ENCODE data around the gene FNDC5. TPM values are rescaled to one million over a fixed set of nuclear protein-coding genes. Genes with fewer than 3 reads are reported as not detected.

Gene FNDC5
- total RNA-seq, 1 experiment from 2014 or later, result 0.84 TPM

- no peak for DNase-seq (ENCODE audit: low read depth in 1 of 2, low spot score in 2 of 2)
- Histone ChIP-seq H3K27ac (no peak overlapping the region), H3K9me3 (replicated peaks) (no peaks in the 10 kb centered on the region), H3K27me3 (replicated peaks) (peaks cover 28% of the 10 kb centered on the region), H3K36me3 (no peaks in the 10 kb centered on the region), H3K4me1 (replicated peaks) (peaks cover 11% of the 10 kb centered on the region), H3K4me3 (no peak overlapping the region)
These were observed 14.0 kb upstream of the FNDC5 start for GRCh38 chr1:32884726-32885125.

GRCh38 chr1:32884032-32884372, 13.3 kb upstream of the FNDC5 start:
- H3K27me3 ChIP-seq (replicated peaks), result peaks cover 28% of the 10 kb centered on the region
- H3K4me1 ChIP-seq (replicated peaks), result peaks cover 11% of the 10 kb centered on the region
- DNase-seq (ENCODE audit: low read depth in 1 of 2, low spot score in 2 of 2), result no peak

GRCh38 chr1:32883338-32884031, 12.8 kb upstream of the FNDC5 start:
- Histone ChIP-seq H3K27me3 (replicated peaks) (peaks cover 28% of the 10 kb centered on the region), H3K9me3 (replicated peaks) (no peaks in the 10 kb centered on the region)

More at GRCh38 chr1:32884032-32884372, 13.3 kb upstream of the FNDC5 start:
- Histone ChIP-seq H3K9me3 (replicated peaks) (no peaks in the 10 kb centered on the region), H3K4me3 (no peak overlapping the region), H3K27ac (no peak overlapping the region), H3K36me3 (no peaks in the 10 kb centered on the region)

GRCh38 chr1:32881871-32882850, 11.4 kb upstream of the FNDC5 start:
- DNase-seq (ENCODE audit: low read depth in 1 of 2, low spot score in 2 of 2), result no peak
- Histone ChIP-seq H3K36me3 (no peaks in the 10 kb centered on the region), H3K9me3 (replicated peaks) (no peaks in the 10 kb centered on the region), H3K4me1 (replicated peaks) (peaks cover 11% of the 10 kb centered on the region), H3K27ac (no peak overlapping the region), H3K27me3 (replicated peaks) (peaks cover 27% of the 10 kb centered on the region), H3K4me3 (no peak overlapping the region)

More at GRCh38 chr1:32883338-32884031, 12.8 kb upstream of the FNDC5 start:
- DNase-seq (ENCODE audit: low read depth in 1 of 2, low spot score in 2 of 2), result no peak
- Histone ChIP-seq H3K36me3 (no peaks in the 10 kb centered on the region), H3K4me3 (no peak overlapping the region), H3K4me1 (replicated peaks) (peaks cover 11% of the 10 kb centered on the region), H3K27ac (no peak overlapping the region)

GRCh38 chr1:32881291-32881690, 10.6 kb upstream of the FNDC5 start:
- Histone ChIP-seq H3K36me3 (no peaks in the 10 kb centered on the region), H3K27ac (no peak overlapping the region), H3K9me3 (replicated peaks) (no peaks in the 10 kb centered on the region), H3K4me1 (replicated peaks) (peaks cover 8% of the 10 kb centered on the region), H3K4me3 (no peak overlapping the region), H3K27me3 (replicated peaks) (peaks cover 18% of the 10 kb centered on the region; the same call in 1 of the 2 replicates)
- DNase-seq (ENCODE audit: low read depth in 1 of 2, low spot score in 2 of 2), result no peak

GRCh38 chr1:32878637-32879041, 7.9 kb upstream of the FNDC5 start:
- Histone ChIP-seq H3K27me3 (replicated peaks) (no peaks in the 10 kb centered on the region), H3K4me3 (no peak overlapping the region), H3K9me3 (replicated peaks) (no peaks in the 10 kb centered on the region), H3K4me1 (replicated peaks) (peaks cover 3% of the 10 kb centered on the region; the same call in 1 of the 2 replicates), H3K36me3 (no peaks in the 10 kb centered on the region), H3K27ac (no peak overlapping the region)
- no peak for DNase-seq (ENCODE audit: low read depth in 1 of 2, low spot score in 2 of 2)

GRCh38 chr1:32878183-32878582, 7.5 kb upstream of the FNDC5 start:
- Histone ChIP-seq H3K36me3 (no peaks in the 10 kb centered on the region), H3K27ac (no peak overlapping the region), H3K9me3 (replicated peaks) (no peaks in the 10 kb centered on the region), H3K4me3 (no peak overlapping the region), H3K27me3 (replicated peaks) (no peaks in the 10 kb centered on the region), H3K4me1 (replicated peaks) (peaks cover 3% of the 10 kb centered on the region; the same call in 1 of the 2 replicates)
- DNase-seq (ENCODE audit: low read depth in 1 of 2, low spot score in 2 of 2), result no peak

- Histone ChIP-seq H3K36me3 (no peaks in the 10 kb centered on the region), H3K4me3 (no peak overlapping the region), H3K9me3 (replicated peaks) (no peaks in the 10 kb centered on the region), H3K27me3 (replicated peaks) (no peaks in the 10 kb centered on the region), H3K27ac (no peak overlapping the region), H3K4me1 (replicated peaks) (peaks cover 8% of the 10 kb centered on the region)
- no peak for DNase-seq (ENCODE audit: low read depth in 1 of 2, low spot score in 2 of 2)
These were observed 6.7 kb upstream of the FNDC5 start for GRCh38 chr1:32877211-32878110.

- no peak overlapping the region for H3K4me3 ChIP-seq
- no peak overlapping the region for H3K27ac ChIP-seq
- 0 out of 2 replicates have a peak, but pooled peaks cover 5% of the 10 kb centered on the region for H3K27me3 ChIP-seq (replicated peaks)
- peak; percentile 44 to 68 for DNase-seq (ENCODE audit: low read depth in 1 of 2, low spot score in 2 of 2)
- H3K9me3 ChIP-seq (replicated peaks), result no peaks in the 10 kb centered on the region
- H3K4me1 ChIP-seq (replicated peaks), result peaks cover 8% of the 10 kb centered on the region
- no peaks in the 10 kb centered on the region for H3K36me3 ChIP-seq
These were observed 5.9 kb upstream of the FNDC5 start for GRCh38 chr1:32876341-32877210.

- no peak overlapping the region for H3K4me3 ChIP-seq
- H3K27me3 ChIP-seq (replicated peaks), result peaks cover 12% of the 10 kb centered on the region
- H3K9me3 ChIP-seq (replicated peaks), result no peaks in the 10 kb centered on the region
- no peak overlapping the region for H3K27ac ChIP-seq
- no peaks in the 10 kb centered on the region for H3K36me3 ChIP-seq
- H3K4me1 ChIP-seq (replicated peaks), result peaks cover 13% of the 10 kb centered on the region
- DNase-seq (ENCODE audit: low read depth in 1 of 2, low spot score in 2 of 2), result no peak
These were observed 4.4 kb upstream of the FNDC5 start for GRCh38 chr1:32874860-32875752.

GRCh38 chr1:32873484-32873883, 2.8 kb upstream of the FNDC5 start:
- Histone ChIP-seq H3K4me3 (no peak overlapping the region), H3K27ac (no peak overlapping the region), H3K27me3 (replicated peaks) (peaks cover 12% of the 10 kb centered on the region), H3K9me3 (replicated peaks) (no peaks in the 10 kb centered on the region), H3K4me1 (replicated peaks) (peaks cover 13% of the 10 kb centered on the region), H3K36me3 (no peaks in the 10 kb centered on the region)
- DNase-seq (ENCODE audit: low read depth in 1 of 2, low spot score in 2 of 2), result no peak

- Histone ChIP-seq H3K27ac (no peak overlapping the region), H3K27me3 (replicated peaks) (peaks cover 12% of the 10 kb centered on the region), H3K9me3 (replicated peaks) (no peaks in the 10 kb centered on the region), H3K4me3 (no peak overlapping the region), H3K4me1 (replicated peaks) (peaks cover 13% of the 10 kb centered on the region), H3K36me3 (no peaks in the 10 kb centered on the region)
- no peak for DNase-seq (ENCODE audit: low read depth in 1 of 2, low spot score in 2 of 2)
These were observed 1.4 kb upstream of the FNDC5 start for GRCh38 chr1:32872192-32872460.
